Chondrocyte (in vitro differentiated cells): ENCODE results near the gene ATG4B. TPM values are rescaled to one million over a fixed set of nuclear protein-coding genes. Genes with fewer than 3 reads are reported as not detected.

Experiments
- DNase-seq: peaks from one replicate; pipeline ENCODE4 v3.0.0; 2021; ENCODE audit warnings: mixed read lengths, low spot score
- H3K27ac Mint-ChIP-seq: one replicate; pipeline ENCODE4 v1.8.0; 2021; ENCODE audit warnings: mild to moderate bottlenecking, moderate library complexity, mixed read lengths; ENCODE audit not compliant: unreplicated experiment
- H3K27me3 Mint-ChIP-seq: 2 replicates; pipeline ENCODE4 v1.8.0; 2021; ENCODE audit warnings: low read depth, mixed read lengths
- H3K36me3 Mint-ChIP-seq: 2 replicates; pipeline ENCODE4 v1.8.0; 2021; ENCODE audit warnings: low read depth, mixed read lengths
- H3K4me1 Mint-ChIP-seq: 2 replicates; pipeline ENCODE4 v1.8.0; 2021; ENCODE audit warnings: low read depth, mild to moderate bottlenecking, mixed read lengths
- H3K4me3 Mint-ChIP-seq: one replicate; pipeline ENCODE4 v1.8.0; 2021; ENCODE audit warnings: mild to moderate bottlenecking, moderate library complexity, mixed read lengths; ENCODE audit not compliant: unreplicated experiment
- H3K9me3 Mint-ChIP-seq: 2 replicates; pipeline ENCODE4 v1.8.0; 2021; ENCODE audit warnings: low read depth, mixed read lengths
- CTCF ChIP-seq: fragments of 200-600 bp; sonication (generic); IDR thresholded peaks from 2 replicates; pipeline ENCODE4 v1.5.0; 2021; ENCODE audit warnings: antibody characterized with exemption, mild to moderate bottlenecking, moderate library complexity
- total RNA-seq: library from RNA; stranded (reverse); gene quantifications from 3 replicates; pipeline ENCODE4 v1.2.1, GENCODE V29; 2021

The ATG4B gene
- total RNA-seq, 1 donor from 2014 or later = 57.2 TPM

- no peak for DNase-seq
- no peaks in the 10 kb centered on the region for H3K9me3 Mint-ChIP-seq
- peaks cover 5% of the 10 kb centered on the region for H3K4me1 Mint-ChIP-seq
- peaks cover 9% of the 10 kb centered on the region for H3K36me3 Mint-ChIP-seq
- peak overlapping the region; percentile 69 for H3K27ac Mint-ChIP-seq
- H3K27me3 Mint-ChIP-seq = no peaks in the 10 kb centered on the region
- no peak overlapping the region for H3K4me3 Mint-ChIP-seq
- no peak for TF ChIP-seq CTCF
These were observed 9.8 kb upstream of the ATG4B start for GRCh38 chr2:241627675-241628074.

- Mint-ChIP-seq H3K9me3 (no peaks in the 10 kb centered on the region), H3K4me1 (peaks cover 9% of the 10 kb centered on the region), H3K27me3 (no peaks in the 10 kb centered on the region), H3K36me3 (peaks cover 15% of the 10 kb centered on the region), H3K27ac (peak overlapping the region; percentile 75), H3K4me3 (no peak overlapping the region)
- no peak for DNase-seq
- TF ChIP-seq CTCF = no peak
These were observed 7.6 kb upstream of the ATG4B start for GRCh38 chr2:241629762-241630435.

- no peaks in the 10 kb centered on the region for H3K9me3 Mint-ChIP-seq
- H3K4me1 Mint-ChIP-seq = peaks cover 20% of the 10 kb centered on the region
- no peak for TF ChIP-seq CTCF
- peaks cover 12% of the 10 kb centered on the region for H3K36me3 Mint-ChIP-seq
- H3K4me3 Mint-ChIP-seq = no peak overlapping the region
- H3K27ac Mint-ChIP-seq = no peak overlapping the region
- no peaks in the 10 kb centered on the region for H3K27me3 Mint-ChIP-seq
- DNase-seq = no peak
These were observed 4.8 kb upstream of the ATG4B start for GRCh38 chr2:241632478-241633325.

- TF ChIP-seq CTCF = no peak
- no peak overlapping the region for H3K27ac Mint-ChIP-seq
- no peak overlapping the region for H3K4me3 Mint-ChIP-seq
- H3K36me3 Mint-ChIP-seq = peaks cover 10% of the 10 kb centered on the region
- H3K27me3 Mint-ChIP-seq = no peaks in the 10 kb centered on the region
- peaks cover 26% of the 10 kb centered on the region for H3K4me1 Mint-ChIP-seq
- no peak for DNase-seq
- H3K9me3 Mint-ChIP-seq = no peaks in the 10 kb centered on the region
These were observed 3.9 kb upstream of the ATG4B start for GRCh38 chr2:241633561-241633960.

GRCh38 chr2:241635756-241636155 lies 1.7 kb upstream of the ATG4B start:
- Mint-ChIP-seq H3K27ac (peak overlapping the region; percentile 89), H3K27me3 (no peaks in the 10 kb centered on the region), H3K9me3 (no peaks in the 10 kb centered on the region), H3K4me3 (peak overlapping the region; percentile 76), H3K36me3 (peaks cover 10% of the 10 kb centered on the region), H3K4me1 (peaks cover 42% of the 10 kb centered on the region)
- TF ChIP-seq CTCF = no peak
- DNase-seq = no peak
